HG03342 (cell line): Measurements from ENCODE around the gene EIF1AX.
"Not testable (repeated sequence)": the region's sequence is repeated elsewhere in the genome, so short reads cannot be mapped to it uniquely, and the experiment has no call there.

Experiments
- ATAC-seq: cut with Tn5 transposase; IDR thresholded peaks from one replicate; pipeline ENCODE4 v1.9.1; 2021; ENCODE audit warnings: mild to moderate bottlenecking, moderate library complexity; ENCODE audit not compliant: unreplicated experiment

EIF1AX gene

GRCh38 chrX:20141281-20142220 is at the start of gene EIF1AX:
Gene EIF1AX, minus strand, starts transcription at chrX:20141838. Its CDS starts 198 bp downstream, at chrX:20141640.
- peak; percentile 99 for ATAC-seq

GRCh38 chrX:20189171-20189570 is 47.5 kb upstream of the EIF1AX start:
- no peak for ATAC-seq

DNA sequence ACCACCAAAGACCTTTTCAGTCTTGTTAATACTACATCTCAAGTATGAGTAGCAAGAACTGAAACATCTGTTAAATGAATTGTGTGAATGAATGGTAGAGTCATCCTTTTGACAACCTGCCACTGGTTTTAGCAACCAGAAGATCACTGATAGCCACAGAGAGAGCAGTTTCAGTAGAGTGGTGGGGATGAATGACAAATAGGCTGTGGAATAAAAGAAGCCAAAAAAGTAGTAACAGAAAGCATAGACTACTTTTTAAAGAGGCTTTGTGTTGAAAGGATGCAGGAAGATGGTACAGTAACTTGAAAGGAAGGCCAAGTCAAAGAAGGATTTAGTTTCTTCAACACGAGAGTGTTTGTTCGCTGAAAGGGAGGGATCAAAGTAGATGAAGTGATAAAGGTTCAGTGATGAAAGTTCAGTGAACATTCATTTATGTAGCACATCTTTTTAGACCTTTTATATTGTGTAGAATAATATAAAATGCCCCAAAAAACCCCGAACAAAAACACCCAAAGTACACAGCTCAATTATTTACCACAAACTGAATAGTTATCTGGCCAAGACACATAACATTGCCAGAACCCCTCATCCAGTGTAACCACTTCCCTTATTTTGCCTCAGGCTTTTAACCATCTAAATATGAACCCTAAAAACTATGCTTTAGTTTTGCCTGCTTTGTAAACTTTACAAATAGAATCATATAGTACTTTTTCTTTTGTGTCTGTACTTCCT is 40.1 kb upstream of the EIF1AX start:
- peak; percentile 65 for ATAC-seq

DNA sequence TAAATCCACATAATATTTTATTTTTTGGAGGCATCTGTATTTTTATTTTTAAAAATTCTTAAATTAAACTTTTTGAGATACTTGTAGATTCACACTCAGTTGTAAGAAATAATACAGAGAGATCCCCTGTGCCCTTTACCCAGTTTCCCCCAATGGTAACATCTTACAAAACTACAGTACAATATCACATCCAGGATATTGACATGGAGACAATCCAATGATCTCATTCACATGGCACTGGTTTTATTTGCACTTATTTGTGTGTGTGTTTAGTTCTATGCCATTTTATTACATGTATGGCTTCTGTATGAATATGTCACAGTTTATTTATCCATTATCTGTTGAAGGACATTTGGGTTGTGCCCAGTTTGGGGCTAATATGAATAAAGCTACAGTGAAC is 35.5 kb upstream of the EIF1AX start:
- ATAC-seq = no peak

DNA sequence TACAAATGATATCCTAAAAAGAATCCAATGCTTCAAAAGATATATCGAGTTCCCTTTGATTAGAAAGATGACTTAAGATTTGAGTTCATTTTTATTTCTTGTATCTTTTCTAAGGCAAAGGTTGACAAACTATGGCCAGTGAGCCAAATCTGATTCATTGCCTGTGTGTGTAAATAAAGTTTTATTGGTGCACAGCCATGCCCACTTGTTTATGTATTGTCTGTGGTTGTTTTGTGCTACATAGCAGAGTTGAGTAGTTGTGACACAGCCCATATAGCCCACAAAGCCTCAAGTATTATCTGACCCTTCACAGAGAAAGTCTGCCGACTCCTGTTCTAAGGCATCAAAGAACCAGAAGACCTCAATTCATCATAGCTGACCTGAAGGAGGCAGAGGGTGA is 32.2 kb upstream of the EIF1AX start:
- no peak for ATAC-seq

DNA sequence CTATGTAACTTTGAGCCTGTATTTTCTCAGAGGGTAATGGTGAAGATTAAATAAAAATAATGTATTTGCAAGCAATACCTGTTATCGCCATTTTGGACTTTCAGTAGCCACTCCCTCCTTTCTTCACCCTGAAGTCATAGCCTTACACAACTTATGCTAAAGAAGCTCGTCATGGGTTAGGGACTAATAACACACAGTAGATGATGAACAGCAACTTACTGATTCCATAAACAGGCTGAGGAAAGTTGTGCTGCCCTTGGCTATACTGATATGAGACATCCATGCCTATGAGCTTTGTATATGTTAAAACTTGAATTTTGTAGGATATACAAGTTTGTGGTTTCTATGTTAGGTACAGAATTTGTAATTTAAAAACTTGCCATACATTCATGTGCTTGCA is 31.7 kb upstream of the EIF1AX start:
- no peak for ATAC-seq

DNA sequence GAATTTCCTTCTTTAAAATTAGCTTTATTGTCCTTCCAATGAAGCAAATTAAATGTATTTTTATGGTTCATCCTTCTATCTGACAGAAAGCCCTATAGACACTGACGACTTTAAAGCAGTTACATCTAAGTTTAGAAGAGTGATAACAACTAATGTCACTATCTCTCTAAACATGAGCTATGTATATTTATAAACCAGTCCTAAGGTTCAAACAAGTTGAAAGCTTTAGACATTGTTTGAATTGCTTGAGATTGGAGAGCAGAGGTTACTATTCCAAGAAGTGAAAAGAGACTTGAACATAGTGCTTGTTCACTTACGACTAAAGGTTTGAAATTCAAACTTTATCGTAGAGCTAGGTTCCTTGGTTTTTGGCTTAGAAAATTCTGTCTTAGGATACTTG is 30.2 kb upstream of the EIF1AX start:
- ATAC-seq = no peak

- not testable (repeated sequence) for ATAC-seq
Measured at GRCh38 chrX:20162516-20162915, 20.9 kb upstream of the EIF1AX start.

DNA sequence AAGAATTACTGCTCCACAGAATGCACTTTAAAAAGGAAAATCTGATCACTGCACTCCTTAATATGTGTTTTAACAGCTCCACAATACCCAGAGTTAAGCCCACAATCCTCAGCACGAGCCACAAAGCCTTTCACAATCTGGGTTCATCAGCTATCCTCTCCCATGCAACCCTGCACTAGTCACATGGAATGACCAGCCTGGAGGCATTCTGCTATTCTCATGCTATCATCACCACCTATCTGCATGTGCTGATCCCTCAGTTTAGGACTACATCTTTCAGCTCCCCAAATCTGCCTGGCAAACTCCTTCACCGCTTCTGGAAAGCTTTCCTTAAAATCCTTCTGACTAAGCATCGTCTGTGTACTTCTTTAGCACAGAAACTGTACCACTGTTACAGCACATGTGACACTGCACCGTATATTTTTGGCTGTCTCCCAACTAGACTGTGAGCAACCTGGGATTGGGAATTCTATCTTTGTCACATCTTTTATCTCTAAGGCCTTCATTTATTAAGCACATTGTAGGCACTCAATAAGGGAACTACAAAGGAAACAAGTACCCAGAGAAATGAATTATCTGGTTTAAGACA is 18.3 kb upstream of the EIF1AX start:
- no peak for ATAC-seq

GRCh38 chrX:20151689-20152088 is 10.1 kb upstream of the EIF1AX start:
- ATAC-seq = no peak

DNA sequence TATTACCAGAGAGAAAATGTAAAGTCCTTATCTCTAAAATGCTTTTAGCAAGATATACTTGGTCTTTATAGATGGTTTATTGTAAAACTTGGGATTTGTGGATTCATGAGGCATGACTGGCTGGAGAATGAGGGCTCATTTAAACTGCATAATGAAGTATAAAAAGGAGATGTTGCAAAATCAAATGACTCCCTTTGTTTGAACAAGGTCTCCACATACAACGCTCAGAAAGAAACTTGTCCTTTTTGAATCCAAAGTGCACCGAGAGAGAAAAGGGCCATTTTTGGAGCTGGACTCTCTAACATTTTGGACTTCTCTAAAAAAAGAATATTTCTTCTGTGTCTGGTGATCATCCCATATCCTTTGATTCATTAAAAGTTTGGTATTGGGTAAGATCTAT is 7.7 kb upstream of the EIF1AX start:
- no peak for ATAC-seq

GRCh38 chrX:20147561-20147960 is 5.9 kb upstream of the EIF1AX start:
- ATAC-seq = no peak

DNA sequence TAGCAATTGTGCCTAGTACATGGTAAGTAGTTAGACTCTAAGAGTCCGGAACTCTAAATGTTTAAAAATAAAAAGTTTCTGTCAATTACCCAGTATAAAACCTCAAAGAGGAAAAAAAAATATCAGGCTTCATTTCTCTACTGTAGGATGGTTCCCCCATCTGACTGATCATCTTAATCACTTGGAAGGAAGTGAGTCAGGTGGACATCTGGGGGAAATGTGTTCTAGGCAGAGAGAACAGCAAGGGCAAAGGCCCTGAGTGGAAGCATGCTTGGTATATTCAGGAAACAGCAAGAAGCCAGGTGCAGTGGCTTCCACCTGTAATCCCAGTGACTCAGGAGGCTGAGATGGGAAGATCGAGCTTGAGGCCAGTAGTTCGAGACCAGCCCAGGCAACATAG is 2.9 kb upstream of the EIF1AX start:
- no peak for ATAC-seq

GRCh38 chrX:20143561-20143960 is 1.9 kb upstream of the EIF1AX start:
- ATAC-seq = no peak

GRCh38 chrX:20143111-20143510 is 1.5 kb upstream of the EIF1AX start:
- no peak for ATAC-seq

DNA sequence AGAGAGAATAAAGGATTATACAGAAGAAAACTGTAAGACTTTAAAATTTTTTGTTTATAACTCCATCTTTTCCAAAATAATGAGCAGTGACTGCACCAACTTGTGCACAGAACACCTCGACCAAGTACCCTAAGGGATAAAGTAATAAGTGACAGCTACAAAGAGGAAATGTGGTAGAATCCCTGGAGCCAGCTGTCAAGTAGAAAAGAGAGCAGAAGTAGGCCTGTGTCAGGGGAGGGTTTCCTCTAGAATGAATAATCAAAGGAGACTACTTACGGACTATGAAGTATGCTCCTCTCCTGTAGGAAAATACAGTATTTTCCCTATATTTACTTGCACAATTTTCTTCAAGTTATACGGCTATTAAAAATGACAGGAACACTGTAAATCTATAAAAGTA is 1.2 kb downstream of the EIF1AX start:
- no peak for ATAC-seq

GRCh38 chrX:20139966-20140365 is 1.7 kb downstream of the EIF1AX start:
- ATAC-seq = no peak

DNA sequence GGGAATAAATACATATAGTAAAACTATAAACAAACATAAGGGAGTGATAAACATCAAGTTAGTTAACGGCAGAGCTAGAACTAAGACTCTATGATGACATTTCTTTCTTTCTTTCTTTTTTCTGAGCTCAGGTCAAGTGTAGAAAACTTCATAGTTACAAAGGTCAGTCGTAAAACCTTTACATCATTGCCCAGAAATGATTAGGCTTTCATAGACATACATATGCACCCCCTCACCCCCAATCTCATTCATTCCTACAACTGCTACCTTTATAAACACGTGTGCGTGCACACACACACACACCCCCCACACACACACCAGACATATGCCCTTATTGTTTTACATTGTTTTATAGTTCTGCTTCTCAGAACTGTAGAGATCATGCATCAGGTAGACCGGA is 5.7 kb downstream of the EIF1AX start:
- no peak for ATAC-seq

DNA sequence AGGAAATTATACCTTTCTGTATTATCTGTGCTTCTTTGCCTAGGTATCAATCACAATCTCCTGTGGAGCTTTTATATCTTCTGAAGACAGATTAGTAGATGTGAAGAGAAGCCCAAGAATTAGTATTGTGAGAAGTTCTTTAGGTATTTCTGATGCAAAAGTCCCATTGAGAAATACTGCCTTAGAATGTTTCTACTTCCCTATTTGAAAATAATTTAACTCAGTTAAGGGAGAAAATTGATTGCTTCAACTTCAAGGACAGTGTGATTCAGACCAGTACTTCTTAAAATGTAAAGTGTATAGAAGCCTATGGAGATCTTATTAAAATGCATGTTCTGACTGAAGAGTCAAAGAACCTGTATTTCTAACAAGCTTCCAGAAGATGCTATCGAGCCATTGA is 9.0 kb downstream of the EIF1AX start:
- no peak for ATAC-seq

- no peak for ATAC-seq
Measured at GRCh38 chrX:20130357-20130756, 11.3 kb downstream of the EIF1AX start.

GRCh38 chrX:20129547-20129946 is 12.1 kb downstream of the EIF1AX start:
- no peak for ATAC-seq

GRCh38 chrX:20128670-20129069 is 13.0 kb downstream of the EIF1AX start:
- ATAC-seq = no peak
